GM21529 (cell line): ENCODE measurements around the gene HDAC4.
"Not testable (repeated sequence)": the region's sequence is repeated elsewhere in the genome, so short reads cannot be mapped to it uniquely, and the experiment has no call there.

Experiments
- ATAC-seq: cut with Tn5 transposase; IDR thresholded peaks from one replicate; pipeline ENCODE4 v1.9.1; 2021; ENCODE audit not compliant: unreplicated experiment

The HDAC4 gene

GRCh38 chr2:239180526-239181073, 220.2 kb downstream of the HDAC4 start:
- no peak for ATAC-seq

DNA sequence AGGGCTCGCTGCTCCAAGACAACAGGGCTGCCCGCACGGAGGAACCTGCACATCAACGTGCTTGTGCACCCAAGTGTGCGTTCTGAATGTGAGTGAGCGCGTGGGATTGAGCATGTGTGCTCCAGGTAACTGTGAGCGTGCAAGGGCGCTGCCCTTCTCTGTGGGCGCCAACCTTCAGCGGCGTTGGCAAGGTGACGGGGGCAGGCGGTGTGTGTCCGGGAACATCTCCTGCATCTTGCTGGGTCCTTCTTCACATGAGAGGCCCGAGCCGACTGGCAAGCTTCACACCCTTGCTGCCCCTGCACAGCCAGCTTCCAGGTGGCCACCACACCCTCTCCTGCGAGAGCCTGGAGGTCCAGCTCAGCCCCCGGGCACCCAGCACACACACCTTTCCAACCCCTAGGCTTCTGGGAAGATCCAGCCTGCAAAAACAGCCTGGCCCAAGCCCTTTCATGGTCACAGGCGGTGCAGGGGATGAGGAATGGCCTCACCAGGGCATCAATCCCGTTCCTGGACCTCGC, 220.9 kb downstream of the HDAC4 start:
- ATAC-seq = no peak

DNA sequence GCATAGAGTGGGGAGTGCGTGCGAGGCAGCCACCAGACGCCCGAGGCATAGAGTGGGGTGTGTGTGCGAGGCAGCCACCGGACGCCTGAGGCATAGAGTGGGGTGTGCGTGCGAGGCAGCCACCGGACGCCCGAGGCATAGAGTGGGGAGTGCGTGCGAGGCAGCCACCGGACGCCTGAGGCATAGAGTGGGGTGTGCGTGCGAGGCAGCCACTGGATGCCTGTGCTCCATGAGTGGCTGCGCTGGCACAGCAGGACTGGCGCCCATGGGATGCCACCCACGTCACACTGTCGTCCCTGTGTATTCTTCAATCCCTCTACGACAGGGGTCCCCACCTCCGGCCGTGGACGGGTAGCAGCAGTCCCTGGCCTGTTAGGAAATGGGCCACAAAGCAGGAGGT, 221.9 kb downstream of the HDAC4 start:
- no peak for ATAC-seq

- ATAC-seq = no peak
Observed at GRCh38 chr2:239178484-239178883, 222.3 kb downstream of the HDAC4 start.

DNA sequence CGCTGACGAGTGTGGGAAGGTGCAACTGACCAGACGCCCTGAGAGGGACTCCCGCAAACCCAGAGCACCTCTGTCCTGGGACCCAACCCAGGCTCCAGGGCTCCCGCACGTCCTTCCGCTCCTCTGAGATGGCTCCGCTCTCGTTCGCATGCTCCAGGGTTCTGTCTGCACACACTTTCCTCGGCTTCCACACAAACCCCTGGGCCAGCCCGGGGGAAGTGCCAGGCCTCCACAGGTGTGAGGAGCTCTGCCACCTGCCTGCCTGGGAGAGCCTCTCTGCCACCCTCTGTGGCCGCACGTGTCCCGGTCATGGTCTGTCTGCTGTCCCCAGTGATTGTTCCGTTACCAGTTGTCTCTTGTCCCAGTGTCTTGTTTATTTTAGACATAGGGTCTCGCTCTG, 222.9 kb downstream of the HDAC4 start:
- no peak for ATAC-seq

GRCh38 chr2:239177325-239177724, 223.5 kb downstream of the HDAC4 start:
- ATAC-seq = no peak

- ATAC-seq = not testable (repeated sequence)
Observed at GRCh38 chr2:239176138-239176803, 224.5 kb downstream of the HDAC4 start.

DNA sequence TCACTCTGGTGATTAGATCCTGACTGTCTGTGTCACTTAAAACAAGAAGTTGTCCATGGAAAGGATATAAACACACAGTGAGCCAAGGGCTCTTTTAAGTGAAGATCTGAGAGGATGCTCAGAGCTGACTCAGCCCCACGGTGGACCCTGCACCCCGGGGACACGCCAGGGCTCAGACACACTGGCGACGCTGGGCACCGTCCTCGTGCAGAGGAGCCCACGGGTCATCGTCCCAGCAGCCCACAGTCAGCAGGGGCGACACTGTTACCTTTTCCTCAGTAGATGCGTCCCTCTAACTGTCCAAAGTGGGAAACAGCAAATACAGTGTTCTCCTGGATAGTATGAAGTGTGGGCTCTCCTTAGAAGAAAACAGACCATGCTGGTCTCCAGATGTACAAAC, 225.6 kb downstream of the HDAC4 start:
- no peak for ATAC-seq

GRCh38 chr2:239173301-239173700, 227.5 kb downstream of the HDAC4 start:
- no peak for ATAC-seq

DNA sequence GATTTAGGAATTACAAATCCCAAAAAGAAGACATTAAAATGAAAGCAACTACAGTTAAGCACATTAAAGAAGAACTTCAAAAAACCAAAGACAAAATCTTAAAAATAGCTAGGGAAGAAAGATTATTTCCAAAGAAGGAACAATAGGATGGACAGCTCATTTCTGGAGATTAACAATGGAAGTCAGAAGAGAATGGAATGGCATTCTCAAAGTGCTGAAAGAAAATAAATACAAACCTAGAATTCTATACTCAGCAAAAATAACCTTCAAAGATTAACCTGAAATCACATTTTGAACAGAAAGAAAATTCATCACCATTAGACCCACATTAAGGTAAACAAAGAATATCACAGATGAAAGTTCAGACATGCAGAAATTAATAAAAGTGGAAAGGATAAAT, 229.2 kb downstream of the HDAC4 start:
- no peak for ATAC-seq

DNA sequence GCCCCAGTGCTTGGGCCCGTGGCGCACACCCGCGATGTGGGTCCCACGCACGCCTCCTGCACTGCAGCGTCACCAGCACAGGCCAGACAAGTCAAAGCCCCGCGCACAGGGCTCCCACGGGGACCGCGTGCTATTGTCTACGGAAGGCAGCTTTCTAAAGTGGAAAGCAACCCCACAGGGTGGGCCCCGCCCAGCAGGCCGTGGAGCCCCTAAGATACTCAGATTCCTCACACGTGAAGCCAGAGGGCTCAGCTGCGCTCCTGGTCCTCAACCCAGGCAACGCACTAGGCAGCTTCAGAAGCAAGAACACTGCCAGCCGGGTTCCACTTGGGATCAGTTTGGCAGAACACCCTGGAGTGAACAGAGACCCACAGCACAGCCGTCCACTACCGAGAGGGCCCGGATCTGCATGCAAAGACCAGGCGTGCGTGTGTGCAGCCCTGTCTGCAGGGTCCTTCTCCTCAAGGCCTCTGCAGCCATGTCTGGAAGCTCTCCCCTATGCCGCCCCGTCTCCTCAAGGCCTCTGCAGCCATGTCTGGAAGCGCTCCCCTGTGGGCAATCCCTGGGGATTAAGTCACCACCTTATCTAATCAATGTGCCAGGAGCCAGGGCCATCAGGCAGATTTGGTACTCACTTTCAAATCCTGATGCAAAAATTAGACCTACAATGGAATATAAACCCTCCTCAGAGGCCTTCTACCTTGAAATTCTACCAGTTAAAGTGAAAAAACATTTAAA, 231.3 kb downstream of the HDAC4 start:
- ATAC-seq = no peak

- no peak for ATAC-seq
Observed at GRCh38 chr2:239168575-239168974, 232.2 kb downstream of the HDAC4 start.

DNA sequence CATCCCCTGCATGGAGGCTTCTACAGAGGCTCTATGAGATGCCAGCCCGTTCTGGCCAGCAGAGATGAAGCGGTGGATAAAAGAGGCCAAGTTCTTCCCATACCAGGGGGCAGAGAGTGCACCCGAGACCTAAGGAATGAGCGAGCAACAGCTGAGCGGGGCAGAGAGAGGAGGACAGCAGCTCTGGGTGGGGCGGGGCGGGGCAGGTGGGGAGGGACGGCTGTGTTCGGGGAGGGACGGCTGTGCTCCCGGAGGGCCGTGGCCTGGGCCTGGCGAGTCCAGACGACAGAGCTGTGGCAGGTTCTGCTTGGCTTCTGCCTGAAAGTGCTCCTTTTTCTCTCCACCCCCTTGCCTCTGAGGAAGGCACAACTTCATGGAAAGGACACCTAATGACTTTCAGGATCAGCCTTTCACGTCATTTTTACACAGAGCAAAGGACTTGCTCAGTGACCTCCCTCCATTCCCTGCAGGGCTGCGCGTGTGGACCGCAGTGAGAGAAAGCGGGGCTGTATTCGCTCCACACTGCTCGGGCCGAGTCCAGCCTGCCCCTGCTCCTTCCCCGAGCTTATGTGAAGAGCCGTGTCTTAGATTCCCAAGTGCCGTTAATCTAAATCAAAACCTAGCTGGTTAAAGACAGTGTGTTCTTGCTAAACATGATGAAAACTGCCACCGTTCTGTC, 232.9 kb downstream of the HDAC4 start:
- ATAC-seq = no peak

DNA sequence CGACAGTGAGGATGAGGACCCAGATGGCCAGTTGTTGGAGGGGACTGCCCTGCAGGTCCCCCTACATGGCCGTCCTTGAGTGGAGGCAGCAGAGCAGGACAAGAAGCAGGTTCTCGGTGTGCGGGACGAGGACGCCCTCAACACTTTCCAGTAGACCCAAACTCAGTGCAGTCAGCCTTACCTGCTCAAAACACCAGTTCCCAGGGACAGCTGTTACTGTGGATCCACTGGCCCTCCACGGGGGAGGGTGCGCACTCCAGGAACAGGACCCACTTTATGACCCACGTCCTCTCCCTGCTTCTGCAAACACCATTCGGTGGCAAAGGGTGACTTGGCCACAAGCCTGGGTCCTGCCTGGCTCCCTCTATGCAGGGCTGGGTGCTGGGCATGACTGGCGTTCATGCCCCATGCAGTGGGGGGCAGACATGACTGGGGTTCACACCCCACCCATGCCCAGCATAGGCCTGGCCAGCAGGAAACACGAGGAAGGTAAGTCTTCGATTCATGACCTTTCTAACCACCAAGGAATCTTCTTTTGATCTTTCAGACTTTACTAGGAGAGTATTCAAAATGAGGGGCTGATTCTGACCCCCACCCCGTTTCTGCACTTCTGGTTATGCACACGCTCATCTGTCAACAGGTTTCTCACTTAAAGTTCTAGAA, 233.7 kb downstream of the HDAC4 start:
- no peak for ATAC-seq

DNA sequence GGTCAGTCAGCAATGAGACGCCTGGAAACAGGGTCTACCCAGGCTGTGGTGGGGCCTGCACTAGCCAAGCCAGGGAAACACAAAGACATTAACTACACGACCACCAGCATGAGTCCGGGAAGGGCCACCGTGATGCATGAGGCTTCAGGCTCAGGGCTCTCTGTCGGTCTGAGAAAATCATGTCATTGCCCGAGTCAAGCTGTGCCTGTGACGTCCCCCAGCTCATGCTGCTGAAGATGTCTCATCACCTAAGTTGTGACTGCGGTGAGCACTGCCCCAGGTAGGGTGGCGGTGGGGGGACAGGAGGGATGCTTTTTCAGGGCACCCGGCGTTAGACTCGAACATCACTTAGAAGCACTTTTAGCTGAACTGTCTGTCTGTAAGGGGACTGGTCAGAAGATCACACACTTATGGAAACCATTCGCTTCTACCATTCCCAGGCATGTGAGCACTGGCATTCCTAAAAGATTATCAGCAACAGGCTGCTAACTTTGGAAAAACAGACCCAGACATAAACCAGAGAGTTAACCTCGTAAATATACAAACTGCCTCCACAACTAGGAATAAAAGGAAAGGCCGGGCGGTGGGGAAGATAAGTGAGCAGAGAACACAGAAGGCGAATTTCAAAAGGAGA, 234.5 kb downstream of the HDAC4 start:
- ATAC-seq = no peak

DNA sequence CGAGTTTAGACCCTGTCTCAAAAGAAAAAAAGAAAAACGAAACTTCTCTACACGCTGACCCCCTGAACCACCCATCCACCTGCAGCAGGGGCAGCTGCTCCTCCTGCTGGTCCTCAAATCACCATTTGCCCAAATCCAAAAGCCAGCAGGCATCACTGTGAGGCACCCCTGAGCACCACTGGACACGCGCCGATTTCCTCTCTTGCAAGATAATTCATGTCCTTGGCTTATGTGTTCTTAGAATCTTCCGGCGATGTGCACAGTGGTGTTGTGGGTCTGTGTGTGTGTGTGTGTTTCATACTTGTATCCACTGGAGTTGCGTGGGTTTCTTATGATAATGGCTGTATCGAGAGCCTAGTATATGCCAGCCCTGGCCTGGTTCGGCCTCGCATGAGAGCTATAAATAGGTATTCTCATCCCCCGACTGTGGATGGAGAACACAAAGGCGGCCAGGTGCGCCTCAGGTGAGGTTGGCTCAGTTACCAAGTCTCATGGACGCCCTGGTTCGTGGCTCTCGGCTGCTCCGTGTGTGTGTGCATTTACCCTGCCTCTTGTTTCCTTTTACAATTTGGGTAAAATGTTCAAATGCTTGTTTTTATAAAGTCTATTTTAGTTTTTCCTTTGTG, 235.5 kb downstream of the HDAC4 start:
- no peak for ATAC-seq

GRCh38 chr2:239164335-239164871, 236.4 kb downstream of the HDAC4 start:
- ATAC-seq = no peak

- no peak for ATAC-seq
Observed at GRCh38 chr2:239163688-239164334, 237.0 kb downstream of the HDAC4 start.

DNA sequence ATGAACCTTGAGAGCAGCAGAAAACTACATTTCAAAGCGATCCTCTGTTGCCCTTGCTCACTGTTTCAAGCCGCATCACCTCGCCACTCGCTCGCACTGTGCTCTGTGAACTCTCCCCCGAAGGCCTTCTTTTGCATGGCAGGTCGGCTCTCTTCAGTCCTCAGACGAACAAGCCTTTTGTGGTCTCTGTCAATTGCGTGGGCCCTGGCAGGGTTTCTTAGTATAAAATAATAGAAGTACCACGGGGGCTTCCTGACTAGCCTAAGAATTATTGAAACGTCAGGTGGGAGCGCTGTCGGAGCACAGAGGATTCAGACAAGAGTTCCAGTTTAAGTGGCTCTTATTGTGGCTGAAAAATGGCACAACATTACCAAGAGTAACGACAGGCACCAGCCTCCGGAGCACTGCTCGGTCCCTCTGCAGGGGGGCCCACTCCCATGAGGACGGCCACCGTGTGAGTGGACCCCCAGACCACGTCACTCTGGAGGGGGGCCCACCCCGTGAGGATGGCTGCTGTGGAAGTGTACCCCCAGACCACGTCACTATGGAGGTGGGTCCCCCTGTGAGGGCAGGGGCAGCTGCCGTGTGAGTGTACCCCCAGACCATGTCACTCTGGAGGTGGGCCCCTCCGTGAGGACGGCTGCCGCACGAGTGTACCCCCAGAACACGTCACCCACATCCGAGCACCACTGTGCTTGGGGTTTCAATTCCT, 237.7 kb downstream of the HDAC4 start:
- ATAC-seq = no peak
